ENCODE measurements around the gene FAM110A. TPM values are rescaled to one million over a fixed set of nuclear protein-coding genes. Genes with fewer than 3 reads are reported as not detected.

Gene FAM110A
- 3.9 and 4.1 TPM in 2 replicates for total RNA-seq

GRCh38 chr20:833450-834150, at the start of gene FAM110A:
TSS of gene FAM110A (plus strand) at chr20:833715. CDS start at chr20:844805, 11,090 bp downstream.

Other genes with a start within 250 kb of the FAM110A start
- not detected in 2 replicates for gene TCF15, start 223.4 kb upstream of the FAM110A start, total RNA-seq
- gene SRXN1, start 180.5 kb upstream of the FAM110A start, total RNA-seq, result 73.0 and 175 TPM in 2 replicates
- not detected in 2 replicates for gene SCRT2, start 157.9 kb upstream of the FAM110A start, total RNA-seq
- gene SLC52A3, start 65.2 kb upstream of the FAM110A start, total RNA-seq, result not detected in 2 replicates
- not detected in 2 replicates for gene ANGPT4, start 82.6 kb downstream of the FAM110A start, total RNA-seq
- gene RSPO4, start 168.6 kb downstream of the FAM110A start, total RNA-seq, result not detected in 2 replicates

Measured in smooth muscle cell of trachea (primary cell).